GM19035 (cell line): ENCODE measurements around the gene CLK2.
"Not testable (repeated sequence)": the region's sequence is repeated elsewhere in the genome, so short reads cannot be mapped to it uniquely, and the experiment has no call there.

Source experiments
- ATAC-seq: cut with Tn5 transposase; IDR thresholded peaks from one replicate; pipeline ENCODE4 v1.9.1; 2021; ENCODE audit not compliant: unreplicated experiment

The CLK2 gene

DNA sequence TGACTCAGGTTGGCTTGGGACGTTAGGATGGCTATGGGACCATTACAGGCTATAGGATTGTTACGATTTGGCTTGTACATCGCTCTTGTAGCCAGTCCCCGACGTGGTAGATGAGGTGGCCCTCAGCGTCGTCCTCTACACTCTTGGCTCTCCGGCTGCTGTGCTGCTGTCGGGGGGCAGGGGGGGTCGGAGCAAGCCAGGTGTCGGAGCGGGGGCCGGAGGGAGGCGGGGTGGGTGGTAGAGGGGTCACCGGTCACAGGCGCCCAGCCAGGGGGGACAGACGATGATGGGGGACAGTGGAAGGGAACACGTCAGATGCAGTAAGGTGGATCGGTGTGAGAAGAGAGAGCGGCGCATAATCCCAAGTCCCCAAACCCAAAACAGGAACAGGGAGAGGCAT lies 4.7 kb downstream of the CLK2 start:
- no peak for ATAC-seq

- ATAC-seq = no peak
Measured at GRCh38 chr1:155267373-155267772, 5.9 kb downstream of the CLK2 start.

DNA sequence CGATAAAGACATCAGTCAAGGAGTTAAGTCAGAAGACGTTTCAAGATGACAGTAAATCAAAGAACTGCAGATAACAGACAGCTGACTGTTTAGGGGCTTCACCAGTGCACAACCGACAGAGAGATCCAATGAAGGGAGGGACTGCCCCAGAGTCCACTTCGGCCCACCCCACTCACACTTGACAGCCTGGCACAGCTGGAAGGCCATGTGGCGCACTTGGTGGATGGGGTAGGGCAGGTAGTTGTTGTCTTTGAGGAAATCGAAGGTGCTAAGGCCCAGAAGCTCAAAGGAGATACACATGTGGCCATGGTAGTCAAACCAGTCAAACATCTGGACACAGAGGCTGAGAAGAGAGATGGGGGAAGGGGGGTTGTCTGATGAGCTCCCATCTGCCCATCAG lies 6.8 kb downstream of the CLK2 start:
- no peak for ATAC-seq

DNA sequence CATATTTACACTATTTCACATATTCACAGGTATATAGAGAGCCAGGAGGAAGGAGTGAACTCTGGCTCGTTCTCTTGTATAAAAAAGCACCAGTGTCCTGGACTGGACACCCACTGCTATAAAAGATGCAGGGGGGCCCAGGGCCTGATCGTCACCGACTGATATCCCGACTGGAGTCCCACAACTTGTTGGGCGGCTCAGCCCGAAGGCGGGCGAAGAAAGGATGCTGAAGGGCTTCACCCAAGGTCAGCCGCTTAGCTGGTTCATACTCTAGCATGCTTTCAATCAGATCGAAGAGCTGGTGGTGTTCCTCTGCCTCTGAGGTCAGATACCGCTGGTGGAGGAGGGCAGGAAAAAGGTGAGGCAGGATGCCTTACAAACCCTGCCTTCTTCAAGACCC lies 10.2 kb downstream of the CLK2 start:
- no peak for ATAC-seq

DNA sequence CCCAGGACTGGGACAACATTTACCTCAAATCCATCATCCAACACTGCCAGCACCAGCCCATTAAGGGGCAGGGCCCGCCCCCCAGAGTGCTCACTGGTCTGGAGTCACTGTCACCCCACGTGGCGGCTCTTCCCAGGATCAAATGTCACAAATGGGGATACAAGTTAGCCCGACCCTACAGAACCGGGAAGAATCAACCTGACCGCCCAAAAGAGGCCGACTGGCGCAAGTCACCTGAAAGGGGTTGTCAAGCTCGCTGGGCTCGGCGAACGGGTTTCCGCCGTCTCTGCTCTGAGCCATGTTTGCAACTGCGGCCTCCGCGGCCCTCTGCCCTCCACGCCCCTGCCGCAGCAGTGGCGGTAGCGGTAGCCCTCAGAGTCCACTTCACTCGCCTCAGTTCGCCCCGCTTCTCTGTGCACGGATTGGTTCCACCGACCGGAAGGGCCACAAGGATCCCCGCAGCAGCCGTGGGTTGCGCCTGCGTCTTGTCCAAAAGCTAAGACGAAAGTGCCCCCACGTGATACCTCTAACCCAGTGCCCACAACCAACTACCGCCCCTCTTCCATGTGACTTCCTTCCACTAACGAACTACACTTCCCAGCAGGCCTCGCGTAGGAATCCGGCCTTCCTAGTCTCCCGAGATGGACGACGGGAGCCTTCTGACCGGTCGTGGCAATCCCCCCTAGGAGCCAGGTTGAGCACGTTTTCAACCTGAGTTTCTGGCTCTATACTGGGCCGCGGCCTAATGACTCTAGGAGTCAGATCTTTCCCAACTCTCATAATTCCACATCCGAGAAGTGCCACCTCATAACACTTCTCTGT lies 11.2 kb downstream of the CLK2 start, which contains the start of gene SCAMP3:
Gene SCAMP3 (minus strand): TSS at position 509 of the 822 bp plus-strand sequence. CDS start 209 bp downstream, at position 300.
- ATAC-seq = peak; percentile 86

GRCh38 chr1:155261493-155261851 lies 11.8 kb downstream of the CLK2 start:
- ATAC-seq = no peak

- no peak for ATAC-seq
Measured at GRCh38 chr1:155260276-155260675, 13.0 kb downstream of the CLK2 start.

DNA sequence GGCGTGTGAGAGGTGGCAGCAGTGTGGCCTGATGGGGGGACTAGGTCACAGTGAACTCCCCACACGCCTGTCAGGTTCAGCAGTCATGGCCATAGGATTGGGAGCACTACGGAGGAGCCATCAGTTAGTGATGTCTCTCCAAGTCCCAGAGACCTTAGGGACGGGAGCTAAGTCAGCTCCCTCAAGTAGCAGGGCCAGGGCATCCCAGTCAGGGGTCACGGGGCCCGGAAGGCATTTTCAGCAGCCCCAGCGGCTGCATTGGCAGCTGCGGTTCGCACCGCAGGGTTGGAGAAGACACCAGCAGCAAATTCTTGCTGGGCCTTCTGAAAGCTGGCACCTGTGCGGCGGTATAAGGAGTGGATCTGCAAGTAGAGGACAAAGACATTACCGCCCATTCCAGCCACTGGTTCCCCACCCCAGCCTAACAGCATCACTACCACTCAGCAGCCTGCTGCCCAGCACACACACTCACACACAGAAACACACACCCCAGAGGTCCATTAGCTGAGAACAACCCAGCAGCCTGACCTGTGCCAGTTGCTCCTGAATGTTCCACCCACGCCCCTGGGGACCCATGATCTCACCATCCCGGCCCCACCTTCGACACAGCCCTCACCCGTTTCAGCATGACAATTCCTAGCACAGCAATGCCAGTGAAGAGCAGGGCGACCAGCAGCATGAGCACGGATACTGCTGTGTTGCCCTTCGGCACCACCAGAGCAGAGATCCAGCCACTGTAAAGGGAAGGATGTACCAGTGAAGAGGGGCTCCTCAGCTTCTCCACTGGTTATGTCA lies 17.0 kb downstream of the CLK2 start:
- ATAC-seq = no peak

GRCh38 chr1:155255243-155256007 lies 17.9 kb downstream of the CLK2 start, which contains the start of gene ENTREP3:
ENTREP3 (minus strand) TSS chr1:155255483; CDS start chr1:155254877, 606 bp downstream.
- no peak for ATAC-seq

GRCh38 chr1:155254714-155255242 lies 18.5 kb downstream of the CLK2 start:
- no peak for ATAC-seq

- ATAC-seq = no peak
Measured at GRCh38 chr1:155254228-155254713, 19.0 kb downstream of the CLK2 start.

DNA sequence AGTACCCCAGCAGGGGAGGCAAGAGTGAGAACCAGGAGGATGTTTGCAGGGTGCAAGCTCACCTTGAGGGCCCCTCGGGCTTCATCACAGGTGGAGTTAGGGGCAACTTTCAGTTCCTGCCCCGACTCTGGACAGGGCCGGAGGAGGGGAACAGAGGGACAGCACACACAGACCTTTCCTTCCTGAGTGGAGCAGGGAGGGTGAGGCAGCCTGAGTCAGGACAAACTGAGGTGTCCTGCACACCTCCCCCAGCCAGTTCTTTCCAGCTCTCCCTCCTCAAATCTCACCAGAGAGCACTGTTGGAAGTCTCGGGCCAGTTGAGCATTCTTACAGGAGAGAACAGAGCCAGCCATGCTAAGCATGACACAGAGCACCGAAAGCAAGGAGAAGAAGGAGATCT lies 19.5 kb downstream of the CLK2 start:
- no peak for ATAC-seq

- ATAC-seq = no peak
Measured at GRCh38 chr1:155253208-155253607, 20.1 kb downstream of the CLK2 start.

- ATAC-seq = no peak
Measured at GRCh38 chr1:155251566-155251965, 21.7 kb downstream of the CLK2 start.

- peak; percentile 86 for ATAC-seq
Measured at GRCh38 chr1:155250633-155251449, 22.5 kb downstream of the CLK2 start.

- peak; percentile 5 for ATAC-seq
Measured at GRCh38 chr1:155250246-155250632, 23.1 kb downstream of the CLK2 start.

GRCh38 chr1:155247667-155248553 lies 25.4 kb downstream of the CLK2 start:
- no peak for ATAC-seq

DNA sequence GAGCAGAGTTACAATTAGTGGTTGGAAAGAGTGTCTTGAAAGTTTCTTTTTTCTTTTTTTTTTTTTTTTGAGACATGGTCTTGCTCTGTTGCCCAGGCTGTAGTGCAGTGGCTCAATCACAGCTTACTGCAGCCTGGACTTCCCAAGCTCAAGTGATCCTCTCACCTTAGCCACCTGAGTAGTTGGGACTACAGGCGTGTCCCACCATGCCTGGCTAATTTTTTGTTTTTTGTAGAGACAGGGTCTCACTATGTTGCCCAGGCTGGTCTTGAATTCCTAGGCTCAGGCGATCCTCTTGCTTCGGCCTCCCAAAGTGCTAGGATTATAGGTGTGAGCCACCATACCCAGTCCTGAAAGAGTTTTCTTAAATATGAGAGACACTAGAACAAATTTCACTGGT lies 26.5 kb downstream of the CLK2 start:
- ATAC-seq = not testable (repeated sequence)

DNA sequence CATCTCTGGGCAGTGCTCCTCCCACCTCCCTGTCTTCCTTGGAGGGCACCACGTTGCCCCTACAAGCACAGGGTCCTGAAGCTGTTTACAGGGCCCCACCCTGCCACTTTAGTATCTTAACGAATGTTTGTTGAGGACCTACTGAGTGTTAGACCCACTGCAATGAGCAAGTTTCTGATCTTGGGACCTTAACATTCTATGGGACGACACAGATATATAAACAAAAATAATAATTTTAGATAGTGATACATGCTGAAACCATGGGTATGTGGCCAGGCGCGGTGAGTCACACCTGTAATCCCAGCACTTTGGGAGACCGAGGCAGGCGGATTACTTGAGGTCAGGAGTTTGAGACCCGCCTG lies 28.2 kb downstream of the CLK2 start:
- ATAC-seq = no peak
